A673 (cell line): ENCODE results near the gene ADAMTSL1. TPM values are rescaled to one million over a fixed set of nuclear protein-coding genes. Genes with fewer than 3 reads are reported as not detected.

Experiments used
- BruUV-seq: library from RNA; stranded (reverse); fragments of 400-500 nt; replicated peaks from 2 replicates; lab custom pipeline; 2021; lab: Mats Ljungman, UMichigan
- CTCF ChIA-PET: fragments of 300-600 bp; sonication (Branson Sonifier 250); formaldehyde crosslinking; loops from one replicate; lab custom pipeline; 2022; ENCODE audit warnings: antibody characterized with exemption; lab: Charles Lee
- POLR2A ChIA-PET: fragments of 300-600 bp; sonication (Branson Sonifier 250); formaldehyde crosslinking; loops from one replicate; lab custom pipeline; 2022; ENCODE audit warnings: antibody characterized with exemption; ENCODE audit not compliant: low non-redundant PET; lab: Charles Lee
- DNase-seq: peaks from one replicate; pipeline ENCODE4 v3.0.0-alpha.2; 2015; ENCODE audit warnings: low spot score
- H3K27ac ChIP-seq: fragments of 200-600 bp; sonication (generic); 2 replicates; pipeline ENCODE4 v1.5.1; 2016; ENCODE audit warnings: mixed run types, low read depth, mild to moderate bottlenecking, mixed read lengths, antibody characterized with exemption, low read length; ENCODE audit not compliant: poor library complexity, severe bottlenecking
- H3K27me3 ChIP-seq: fragments of 200-600 bp; sonication (generic); replicated peaks from 2 replicates; pipeline ENCODE4 v1.6.1; 2017; ENCODE audit warnings: mixed run types, low read depth, mild to moderate bottlenecking, mixed read lengths, antibody characterized with exemption, low read length; ENCODE audit not compliant: insufficient read depth, poor library complexity
- H3K36me3 ChIP-seq: fragments of 200-600 bp; sonication (generic); 2 replicates; pipeline ENCODE4 v1.6.1; 2016; ENCODE audit warnings: mixed run types, mild to moderate bottlenecking, mixed read lengths, antibody characterized with exemption, low read length; ENCODE audit not compliant: insufficient read depth, poor library complexity, severe bottlenecking
- H3K4me1 ChIP-seq: fragments of 200-600 bp; sonication (generic); 2 replicates; pipeline ENCODE4 v1.6.1; 2017; ENCODE audit warnings: mixed run types, mild to moderate bottlenecking, mixed read lengths, antibody characterized with exemption, low read length; ENCODE audit not compliant: insufficient read depth, poor library complexity, severe bottlenecking
- H3K4me3 ChIP-seq: fragments of 200-600 bp; sonication (generic); 2 replicates; pipeline ENCODE4 v1.5.1; 2016; ENCODE audit warnings: low read depth, mixed run types, mild to moderate bottlenecking, mixed read lengths, low read length; ENCODE audit not compliant: poor library complexity, severe bottlenecking
- H3K9me3 ChIP-seq: fragments of 200-600 bp; sonication (generic); 2 replicates; pipeline ENCODE4 v1.6.1; 2016; ENCODE audit warnings: mixed run types, low read depth, mild to moderate bottlenecking, mixed read lengths, antibody characterized with exemption, low read length; ENCODE audit not compliant: poor library complexity, severe bottlenecking
- CTCF ChIP-seq: fragments of 300-800, 200-600 bp; sonication (generic); conservative IDR thresholded peaks from 2 replicates; pipeline ENCODE4 v1.5.1; 2017; ENCODE audit warnings: low read depth, mild to moderate bottlenecking, antibody characterized with exemption, low read length, moderate library complexity, mixed read lengths
- EZH2 ChIP-seq: fragments of 200-600 bp; sonication (generic); IDR thresholded peaks from 2 replicates; pipeline ENCODE4 v1.6.1; 2017; ENCODE audit warnings: borderline replicate concordance, low read depth, mild to moderate bottlenecking, mixed read lengths, antibody characterized with exemption, low read length; ENCODE audit not compliant: poor library complexity, severe bottlenecking
- intact Hi-C: fragments of 100-400 bp; cut with micrococcal nuclease; formaldehyde crosslinking; loops from one replicate; pipeline ENCODE4 v1.10.0; 2022; ENCODE audit not compliant: unreplicated experiment
- total RNA-seq: library from RNA; stranded (reverse); gene quantifications from 2 replicates; pipeline ENCODE4 v1.2.3, GENCODE V29; 2021

Gene ADAMTSL1
- total RNA-seq, 1 experiment from 2014 or later: not detected

- no peak overlapping the region for H3K27ac ChIP-seq
- intact Hi-C loops: no loop called here
- TF ChIP-seq CTCF (no peak), EZH2 (no peak)
- no peaks in the 10 kb centered on the region for H3K4me1 ChIP-seq
- POLR2A ChIA-PET: no interaction called here
- CTCF ChIA-PET: interaction anchor here (0.6 kb wide), 1 partner anchor 626 kb away, joined by 3 read pairs; no protein-coding TSS in a partner anchor
- H3K9me3 ChIP-seq: no peaks in the 10 kb centered on the region
- no TSS peak for BruUV-seq
- H3K27me3 ChIP-seq: no peaks in the 10 kb centered on the region
- H3K4me3 ChIP-seq: no peak overlapping the region
- no peak for DNase-seq
- H3K36me3 ChIP-seq: no peaks in the 10 kb centered on the region
These were observed 36.4 kb upstream of the ADAMTSL1 start for GRCh38 chr9:18437315-18438201.

- DNase-seq: peak; percentile 4
- Histone ChIP-seq H3K36me3 (no peaks in the 10 kb centered on the region), H3K4me3 (no peak overlapping the region), H3K27me3 (no peaks in the 10 kb centered on the region), H3K27ac (no peak overlapping the region), H3K4me1 (no peaks in the 10 kb centered on the region), H3K9me3 (no peaks in the 10 kb centered on the region)
- BruUV-seq: no TSS peak
- intact Hi-C loops: no loop called here
- TF ChIP-seq EZH2: no peak
- TF ChIP-seq CTCF: no peak
- CTCF ChIA-PET: interaction anchor here (0.6 kb wide), 1 partner anchor 627 kb away, joined by 3 read pairs; no protein-coding TSS in a partner anchor
- POLR2A ChIA-PET: no interaction called here
These were observed 35.5 kb upstream of the ADAMTSL1 start for GRCh38 chr9:18438300-18438925.

GRCh38 chr9:18438951-18439350 is 35.0 kb upstream of the ADAMTSL1 start:
- BruUV-seq: no TSS peak
- Histone ChIP-seq H3K9me3 (no peaks in the 10 kb centered on the region), H3K27me3 (no peaks in the 10 kb centered on the region), H3K36me3 (no peaks in the 10 kb centered on the region), H3K27ac (no peak overlapping the region), H3K4me3 (no peak overlapping the region), H3K4me1 (no peaks in the 10 kb centered on the region)
- CTCF ChIA-PET: interaction anchor here (0.6 kb wide), 1 partner anchor 31 kb away, joined by 3 read pairs; no protein-coding TSS in a partner anchor
- POLR2A ChIA-PET: no interaction called here
- intact Hi-C loops: no loop called here
- no peak for DNase-seq
- TF ChIP-seq CTCF (no peak), EZH2 (no peak)
